GM19239 (cell line): Measurements from ENCODE around the gene PIP5K1C.
A peak's percentile ranks its signal among the peaks of the same experiment; 100 is the strongest.

Experiments used
- DNase-seq: peaks from one replicate; pipeline ENCODE4 v3.0.0; 2011; ENCODE audit warnings: low spot score; ENCODE audit not compliant: insufficient read length
- FAIRE-seq: peaks from 2 replicates; lab custom pipeline; 2011; peaks lifted over from hg19 to GRCh38; lab: Jason Lieb, UNC

Gene PIP5K1C

GRCh38 chr19:3695986-3696659, 4.1 kb downstream of the PIP5K1C start:
- DNase-seq (no peak), FAIRE-seq (no peak)

- FAIRE-seq (no peak), DNase-seq (no peak)
Observed at GRCh38 chr19:3695124-3695733, 5.0 kb downstream of the PIP5K1C start.

DNA sequence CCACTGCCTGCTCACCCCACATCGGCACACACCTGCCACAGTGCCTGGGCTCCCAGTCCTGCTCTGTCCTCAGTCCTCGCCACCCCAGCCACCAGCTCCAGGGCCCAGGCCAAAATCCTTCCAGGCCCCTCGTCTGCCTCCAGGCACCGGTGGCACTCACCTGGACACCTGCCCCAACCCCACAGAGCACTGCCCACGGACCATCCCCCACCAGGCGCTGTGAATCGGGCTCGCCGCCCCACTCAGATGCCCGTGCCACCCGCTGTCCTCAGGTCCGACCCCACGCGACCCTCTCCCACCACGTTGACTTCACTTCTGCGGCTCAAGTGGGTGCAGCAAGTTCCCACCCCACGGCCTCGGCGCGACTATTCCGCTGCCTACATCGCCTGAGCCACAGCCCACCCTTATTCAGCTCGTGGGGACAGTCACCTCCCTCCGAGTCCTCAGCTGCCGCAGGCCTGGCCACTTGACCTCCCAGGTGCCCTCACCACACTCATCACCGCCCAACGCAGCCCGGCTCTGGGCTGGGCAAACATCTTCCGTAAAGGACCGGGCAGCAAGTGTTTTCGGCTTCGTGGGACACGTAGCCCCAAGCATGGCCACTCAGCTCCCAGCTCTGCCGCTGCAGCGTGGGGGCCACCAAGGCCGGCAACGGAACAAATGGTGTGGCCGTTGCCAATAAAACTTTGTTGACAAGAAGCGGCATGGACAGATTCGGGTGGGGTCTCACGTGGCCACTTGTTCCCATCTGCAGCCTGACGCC, 5.7 kb downstream of the PIP5K1C start:
- FAIRE-seq (no peak), DNase-seq (no peak)

- FAIRE-seq = no peak
- no peak for DNase-seq
Observed at GRCh38 chr19:3693025-3693925, 7.0 kb downstream of the PIP5K1C start.

DNA sequence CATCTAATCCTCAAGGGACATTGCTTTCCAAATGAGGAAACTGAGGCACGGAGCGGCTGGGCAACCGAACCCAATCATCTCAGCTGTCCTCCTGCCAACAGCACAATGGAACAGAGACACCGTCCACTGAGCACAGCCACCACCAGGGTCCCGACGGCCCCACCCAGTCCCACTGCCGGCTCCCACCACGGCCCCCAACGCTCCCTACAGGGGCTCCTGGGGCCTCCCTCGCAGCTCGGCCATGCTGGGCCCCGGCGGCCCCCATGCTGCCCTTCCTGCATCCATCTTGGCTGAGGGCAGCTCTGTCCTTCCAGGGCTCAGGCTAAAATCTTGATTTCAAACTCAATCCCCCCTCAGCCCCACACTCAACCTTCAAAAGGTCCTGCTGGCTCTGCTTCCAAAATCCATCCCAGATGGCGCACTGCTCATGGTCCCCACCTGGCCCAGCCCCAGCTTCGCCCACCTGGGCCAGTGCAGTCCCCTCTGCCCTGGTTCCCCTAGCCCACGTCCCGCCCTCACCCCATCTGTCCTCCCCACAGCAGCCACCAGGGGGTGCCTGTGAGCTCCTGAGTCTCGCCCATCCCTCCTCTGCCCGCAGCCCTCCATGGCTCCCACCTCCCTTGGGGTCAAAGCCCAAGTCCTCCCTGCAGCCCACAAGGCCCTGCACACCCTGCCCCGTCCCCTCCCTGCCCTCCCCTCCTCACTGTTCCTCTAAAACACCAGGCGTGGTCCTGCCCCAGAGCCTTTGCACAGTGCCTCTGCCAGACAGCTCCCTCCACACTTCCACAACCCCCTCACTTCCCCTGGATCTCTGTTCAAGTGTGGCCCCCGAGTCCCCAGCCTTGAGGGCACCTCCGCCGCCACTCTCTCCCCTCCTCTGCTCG, 7.9 kb downstream of the PIP5K1C start:
- FAIRE-seq (no peak), DNase-seq (no peak)

DNA sequence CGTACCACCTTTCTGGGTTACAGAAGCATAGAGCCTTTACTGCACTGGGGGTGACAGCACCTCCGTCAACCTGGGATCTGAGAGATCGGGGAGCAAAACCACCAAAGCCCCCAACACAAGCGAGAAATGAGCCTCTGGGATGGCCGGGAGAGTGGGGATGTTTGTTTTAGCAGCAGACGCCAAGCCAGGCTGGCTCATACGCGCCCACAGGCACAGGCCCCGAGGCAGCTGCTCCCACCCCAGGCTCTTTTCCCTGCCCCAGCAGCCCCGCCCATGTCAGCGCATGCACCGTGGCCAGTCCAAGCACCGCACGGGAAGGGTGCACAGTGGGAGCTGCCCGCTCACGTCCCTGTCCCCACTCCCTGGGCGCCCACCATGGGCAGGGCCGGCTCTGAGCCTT, 8.5 kb downstream of the PIP5K1C start:
- FAIRE-seq = no peak
- no peak for DNase-seq

- FAIRE-seq (no peak), DNase-seq (no peak)
Observed at GRCh38 chr19:3691372-3691716, 8.9 kb downstream of the PIP5K1C start.

DNA sequence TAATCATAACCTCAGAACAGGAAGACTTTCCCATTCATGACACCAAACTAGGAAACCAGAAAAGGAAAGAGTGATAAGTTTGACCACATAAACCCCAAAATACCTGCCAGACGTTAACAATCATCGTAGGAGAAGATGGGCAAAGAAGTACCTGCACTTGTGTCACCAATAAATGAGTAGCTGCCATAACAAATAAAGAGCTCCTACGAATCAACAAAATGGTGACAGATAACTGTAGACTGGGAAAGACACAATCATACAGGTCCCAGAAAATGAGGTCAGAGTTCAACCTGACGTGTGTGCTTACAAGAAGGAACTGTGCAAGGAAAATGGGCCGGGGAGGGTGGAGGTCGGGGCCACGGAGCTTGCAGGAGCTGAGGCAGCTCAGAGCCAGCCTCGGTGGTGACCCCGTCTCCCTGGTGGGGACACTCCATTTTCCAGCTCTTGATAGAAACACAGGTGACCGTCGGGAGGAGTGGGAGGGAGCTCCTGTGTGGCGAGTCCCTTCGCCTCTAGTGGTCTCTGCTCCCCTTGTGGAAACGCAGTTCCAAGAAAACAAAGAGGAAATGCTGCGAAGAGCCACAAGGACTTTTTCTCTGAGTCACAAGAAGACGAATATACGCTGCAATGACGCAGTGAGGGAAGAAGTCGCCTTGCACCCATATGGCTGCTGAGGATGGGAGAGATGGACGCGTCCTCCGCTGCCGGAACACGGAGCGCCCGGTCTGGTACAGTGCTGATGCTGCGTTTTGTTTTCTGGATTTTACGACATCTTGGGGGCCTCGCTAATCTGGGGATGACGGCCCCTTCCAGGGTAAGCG, 9.5 kb downstream of the PIP5K1C start:
- FAIRE-seq (no peak), DNase-seq (no peak)

DNA sequence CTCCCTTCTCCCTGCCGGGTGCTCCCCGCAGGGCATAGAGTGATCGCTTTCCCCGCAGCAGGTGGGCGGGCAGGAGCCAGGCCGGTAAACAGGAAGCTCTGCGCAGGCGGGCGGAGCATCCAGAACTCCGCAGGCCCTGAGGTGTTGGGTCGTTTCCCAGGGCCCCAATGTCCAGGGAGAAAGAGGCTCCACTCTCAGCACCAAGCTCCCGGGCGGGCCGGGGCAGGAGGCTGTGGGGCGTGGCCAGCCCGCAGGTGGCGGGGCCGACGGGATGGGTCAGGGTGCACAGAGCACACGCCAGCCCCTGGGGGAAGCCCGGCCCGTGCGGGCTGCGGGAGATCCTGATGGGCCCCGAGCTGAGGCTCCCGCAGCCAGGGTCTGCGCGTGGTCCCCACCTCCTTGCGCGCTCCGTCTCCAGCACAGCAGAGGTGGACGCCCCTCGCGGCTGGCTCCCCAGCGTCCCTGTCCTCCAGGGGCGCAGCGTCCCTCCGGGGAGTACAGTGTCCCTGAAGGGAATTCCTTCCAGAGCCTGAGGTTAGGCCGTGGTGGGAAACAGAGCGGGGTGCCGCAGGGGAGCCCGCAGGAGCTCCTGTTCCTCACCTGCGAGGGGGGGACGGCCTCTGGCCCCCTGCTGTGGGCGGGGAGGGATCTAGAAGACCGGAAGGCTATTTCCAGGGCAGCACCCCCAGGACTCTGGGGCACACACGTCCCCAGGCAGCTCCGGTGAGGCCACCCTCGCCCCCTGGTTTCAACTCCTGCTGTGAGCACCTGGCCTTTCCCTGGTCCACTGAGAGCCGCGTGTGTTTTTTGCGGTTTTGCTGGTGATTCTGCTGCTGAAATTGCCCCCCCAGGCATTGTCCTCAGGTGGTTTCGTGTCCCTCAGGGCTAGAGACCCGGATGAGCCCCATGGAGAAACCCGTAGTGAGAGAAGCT, 12.2 kb downstream of the PIP5K1C start:
- peak; percentile 39 for FAIRE-seq
- no peak for DNase-seq

DNA sequence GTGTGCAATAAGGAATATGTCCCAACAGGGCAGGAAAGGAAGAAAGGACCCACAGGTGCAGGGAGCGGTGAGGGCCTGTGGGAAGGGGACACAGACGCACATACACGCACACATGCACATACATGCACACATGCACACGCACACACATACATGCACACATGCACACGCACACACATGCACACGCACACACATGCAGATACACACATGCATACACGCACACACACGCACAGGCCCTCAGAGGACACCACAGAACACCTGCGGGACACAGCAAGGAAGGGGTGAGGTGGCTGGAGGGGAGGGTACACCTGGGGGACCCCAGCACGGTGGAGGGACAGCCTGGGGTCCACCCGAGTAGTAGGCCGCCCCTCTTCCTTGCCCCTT, 12.9 kb downstream of the PIP5K1C start:
- DNase-seq = no peak
- no peak for FAIRE-seq

DNA sequence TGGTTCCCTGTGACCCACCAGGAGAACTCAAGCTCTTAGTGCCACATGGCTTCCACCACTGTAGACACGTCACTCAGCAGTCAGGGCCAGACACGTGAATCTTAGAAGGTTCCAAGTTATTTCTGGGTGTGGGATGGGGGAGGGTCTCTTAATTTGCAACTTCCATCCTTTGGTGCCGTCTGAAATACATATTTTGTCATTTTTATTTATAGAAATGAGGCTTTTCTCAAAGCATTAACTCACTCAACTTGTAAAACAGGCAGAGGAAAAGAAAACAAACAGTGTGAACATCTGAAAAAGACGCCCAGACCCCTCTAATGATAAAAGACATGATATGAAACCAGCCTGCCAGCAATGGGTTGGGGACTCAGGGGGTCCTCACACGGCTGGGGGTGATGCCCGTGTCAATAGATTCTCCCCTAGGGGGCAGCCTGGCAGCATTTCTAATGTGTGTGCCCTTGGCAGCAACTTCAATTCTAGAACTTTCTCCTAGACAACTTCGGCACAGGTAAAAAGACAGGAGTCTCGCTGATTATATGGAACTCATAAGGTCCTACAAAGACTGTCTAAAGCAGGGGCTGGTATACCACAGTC, 15.4 kb downstream of the PIP5K1C start:
- FAIRE-seq (no peak), DNase-seq (no peak)

GRCh38 chr19:3684054-3684816, 16.0 kb downstream of the PIP5K1C start:
- no peak for DNase-seq
- peak; percentile 81 for FAIRE-seq

DNA sequence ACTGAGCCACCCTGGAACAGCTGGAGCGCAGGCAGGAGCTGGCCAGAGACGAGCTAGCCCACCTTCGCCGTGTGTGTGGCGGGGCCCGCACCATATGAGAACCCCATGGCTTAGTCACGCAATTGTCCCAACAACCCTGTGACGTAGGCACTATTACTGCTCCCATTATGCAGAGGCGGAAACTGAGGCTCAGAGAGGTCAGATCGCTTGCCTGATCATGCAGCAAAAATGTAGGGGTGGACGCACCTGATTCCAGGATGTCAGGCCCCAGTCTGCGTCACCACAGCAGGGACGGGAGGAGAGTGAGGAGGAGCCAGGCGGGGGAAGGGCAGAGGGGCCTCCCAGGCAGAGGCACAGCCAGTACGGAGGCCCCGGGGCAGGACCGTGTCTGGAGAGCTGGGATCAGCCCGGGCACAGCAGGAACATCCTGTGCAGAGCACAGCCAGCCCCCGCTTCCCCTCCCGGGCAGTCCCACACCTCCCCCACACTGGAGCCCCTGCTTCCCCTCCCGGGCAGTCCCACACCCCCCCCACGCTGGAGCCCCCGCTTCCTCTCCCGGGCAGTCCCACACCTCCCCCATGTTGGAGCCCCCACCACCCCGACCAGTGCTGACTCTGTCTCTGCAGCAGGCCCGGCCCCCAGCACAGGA, 16.7 kb downstream of the PIP5K1C start:
- FAIRE-seq = no peak
- DNase-seq = no peak

GRCh38 chr19:3682741-3683404, 17.4 kb downstream of the PIP5K1C start:
- FAIRE-seq (no peak), DNase-seq (no peak)

DNA sequence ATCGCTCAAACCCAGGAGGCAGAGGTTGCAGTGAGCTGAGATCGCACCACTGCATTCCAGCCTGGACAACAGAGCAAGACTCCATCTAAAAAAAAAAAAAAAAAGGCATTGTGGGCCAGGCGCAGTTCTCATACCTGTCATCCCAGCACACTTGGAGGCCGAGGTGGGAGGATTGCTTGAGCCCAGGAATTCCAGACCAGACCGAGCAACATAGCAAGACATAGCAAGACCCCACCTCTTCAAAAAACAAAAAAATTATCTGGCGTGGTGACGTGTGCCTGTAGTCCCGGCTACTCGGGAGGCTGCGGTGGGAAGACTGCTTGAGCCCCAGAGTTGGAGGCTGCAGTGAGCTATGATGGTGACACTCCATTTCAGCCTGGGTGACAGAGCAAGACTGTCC, 18.0 kb downstream of the PIP5K1C start:
- FAIRE-seq (no peak), DNase-seq (no peak)

GRCh38 chr19:3680939-3681338, 19.3 kb downstream of the PIP5K1C start:
- FAIRE-seq = no peak
- DNase-seq = no peak
